Breast epithelium (tissue), 4 donors: Measurements from ENCODE around the gene PPCDC. TPM values are rescaled to one million over a fixed set of nuclear protein-coding genes. Genes with fewer than 3 reads are reported as not detected.

ENCODE experiments used
- DNase-seq, 2 donors: peaks; one replicate each; pipeline ENCODE4 v3.0.0-alpha.2; 2019; ENCODE audit warnings: low spot score in 2 of 2
- H3K27ac ChIP-seq, 2 donors: fragments of 200-600 bp; sonication (generic) in 1 of 2; one replicate each; pipeline ENCODE4 v1.5.1; 2016 to 2019; ENCODE audit warnings: mild to moderate bottlenecking in 1 of 2
- H3K27me3 ChIP-seq, 2 donors: fragments of 200-600 bp; sonication (generic) in 1 of 2; one replicate each; pipeline versions ENCODE4 v1.5.1 to v1.6.0; 2017 to 2019; ENCODE audit warnings: control low read depth in 1 of 2, mild to moderate bottlenecking in 1 of 2
- H3K36me3 ChIP-seq: fragments of 200-600 bp; one replicate; pipeline ENCODE4 v1.5.1; 2019
- H3K4me1 ChIP-seq, 2 donors: fragments of 200-600 bp; sonication (generic); one replicate each; pipeline ENCODE4 v1.5.1; 2016 to 2019; ENCODE audit warnings: control low read depth in 1 of 2
- H3K4me3 ChIP-seq, 3 donors: fragments of 200-600 bp; sonication (generic); 1 replicate in 2 of 3; 2 replicates in 1 of 3; pipeline ENCODE4 v1.5.1; 2016 to 2019; ENCODE audit warnings: mild to moderate bottlenecking in 3 of 3, moderate library complexity in 2 of 3
- H3K9me3 ChIP-seq, 2 donors: fragments of 200-600 bp; sonication (generic) in 1 of 2; one replicate each; pipeline ENCODE4 v1.5.1; 2016 to 2019; ENCODE audit warnings: control low read depth in 1 of 2
- CTCF ChIP-seq, 3 donors: fragments of 450-650 bp; IDR thresholded peaks; one replicate each; pipeline ENCODE4 v1.5.1; 2016 to 2017; ENCODE audit warnings: antibody characterized with exemption in 3 of 3, mild to moderate bottlenecking in 3 of 3, moderate library complexity in 3 of 3
- POLR2A ChIP-seq: fragments of 450-650 bp; IDR thresholded peaks from one replicate; pipeline ENCODE4 v1.6.1; 2016; ENCODE audit warnings: antibody characterized with exemption, mild to moderate bottlenecking, moderate library complexity
- POLR2AphosphoS5 ChIP-seq, 3 donors: sonication (generic); formaldehyde crosslinking; IDR thresholded peaks; one replicate each; pipeline ENCODE4 v1.6.1; 2017; ENCODE audit warnings: antibody characterized with exemption in 3 of 3
- intact Hi-C: fragments of 100-400 bp; cut with DNase I; formaldehyde crosslinking; loops from one replicate; pipeline ENCODE4 v1.15.1; 2023; ENCODE audit warnings: low total_unique reads
- total RNA-seq, 3 donors: library from RNA; depleted of rRNA; stranded (reverse); fragments of >200 nt; gene quantifications; one replicate each; pipeline ENCODE4 v1.1.0, GENCODE V29; 2016

Gene PPCDC
- total RNA-seq, 3 donors from 2014 or later: 17.3 to 19.0 (median 18.9) TPM

GRCh38 chr15:75049392-75049791, 26.0 kb downstream of the PPCDC start:
- no peak overlapping the region for H3K4me3 ChIP-seq
- no peak overlapping the region for H3K27ac ChIP-seq
- no peaks in the 10 kb centered on the region for H3K9me3 ChIP-seq
- DNase-seq: peak; percentile 47 to 83
- TF ChIP-seq POLR2AphosphoS5 (IDR thresholded peaks at IDR 0.05) (no peak), POLR2A (no peak), CTCF (IDR thresholded peaks at IDR 0.05) (no peak)
- H3K27me3 ChIP-seq: no peaks in the 10 kb centered on the region
- intact Hi-C loops: no loop called here
- peaks cover 3 to 16% of the 10 kb centered on the region in 2 donors for H3K4me1 ChIP-seq
- no peaks in the 10 kb centered on the region for H3K36me3 ChIP-seq

GRCh38 chr15:75050283-75050682, 26.9 kb downstream of the PPCDC start:
- Histone ChIP-seq H3K27me3 (no peaks in the 10 kb centered on the region), H3K4me3 (no peak overlapping the region), H3K36me3 (no peaks in the 10 kb centered on the region), H3K9me3 (no peaks in the 10 kb centered on the region), H3K27ac (no peak overlapping the region), H3K4me1 (peaks cover 3 to 14% of the 10 kb centered on the region in 2 donors)
- no peak for DNase-seq
- intact Hi-C loops: no loop called here
- no peak for TF ChIP-seq POLR2A
- TF ChIP-seq CTCF (IDR thresholded peaks at IDR 0.05): no peak
- TF ChIP-seq POLR2AphosphoS5 (IDR thresholded peaks at IDR 0.05): no peak

GRCh38 chr15:75051191-75051608, 27.8 kb downstream of the PPCDC start:
- no peaks in the 10 kb centered on the region for H3K9me3 ChIP-seq
- TF ChIP-seq POLR2A (no peak), POLR2AphosphoS5 (IDR thresholded peaks at IDR 0.05) (no peak), CTCF (IDR thresholded peaks at IDR 0.05) (no peak)
- DNase-seq: no peak
- H3K4me1 ChIP-seq: peaks cover 3 to 14% of the 10 kb centered on the region in 2 donors
- H3K36me3 ChIP-seq: no peaks in the 10 kb centered on the region
- no peaks in the 10 kb centered on the region for H3K27me3 ChIP-seq
- no peak overlapping the region for H3K27ac ChIP-seq
- H3K4me3 ChIP-seq: no peak overlapping the region
- intact Hi-C loops: no loop called here

- Histone ChIP-seq H3K4me3 (no peak overlapping the region), H3K36me3 (no peaks in the 10 kb centered on the region), H3K27me3 (no peaks in the 10 kb centered on the region), H3K9me3 (no peaks in the 10 kb centered on the region), H3K27ac (no peak overlapping the region), H3K4me1 (peaks cover 3 to 12% of the 10 kb centered on the region in 2 donors)
- TF ChIP-seq POLR2AphosphoS5 (IDR thresholded peaks at IDR 0.05) (no peak), POLR2A (no peak), CTCF (IDR thresholded peaks at IDR 0.05) (no peak)
- no peak for DNase-seq
- intact Hi-C loops: no loop called here
Observed at GRCh38 chr15:75051711-75052110, 28.3 kb downstream of the PPCDC start.

- intact Hi-C loops: no loop called here
- no peak overlapping the region for H3K4me3 ChIP-seq
- no peak for DNase-seq
- no peaks in the 10 kb centered on the region for H3K36me3 ChIP-seq
- H3K27me3 ChIP-seq: no peaks in the 10 kb centered on the region
- H3K4me1 ChIP-seq: no peaks in the 10 kb centered on the region
- TF ChIP-seq POLR2AphosphoS5 (IDR thresholded peaks at IDR 0.05) (no peak), POLR2A (no peak)
- H3K27ac ChIP-seq: no peak overlapping the region
- H3K9me3 ChIP-seq: no peaks in the 10 kb centered on the region
Observed at GRCh38 chr15:75052972-75053747, 29.8 kb downstream of the PPCDC start.
